H1 (cell line): Measurements from ENCODE around the gene LRCH1. TPM values are rescaled to one million over a fixed set of nuclear protein-coding genes. Genes with fewer than 3 reads are reported as not detected.

Experiments
- CTCF ChIA-PET: fragments of 300-600 bp; sonication (Branson Sonifier 250); formaldehyde crosslinking; loops from one replicate; lab custom pipeline; 2021; ENCODE audit not compliant: partially characterized antibody; lab: Charles Lee
- POLR2A ChIA-PET: fragments of 300-600 bp; sonication (Branson Sonifier 250); formaldehyde crosslinking; loops from one replicate; lab custom pipeline; 2021; ENCODE audit warnings: inconsistent platforms; ENCODE audit not compliant: partially characterized antibody; lab: Charles Lee
- DNase-seq, 2 experiments: peaks; one replicate each; pipeline versions ENCODE4 v3.0.0 to v3.0.0-alpha.2; 2010 to 2022; ENCODE audit warnings: low spot score in 2 of 2, low read depth in 1 of 2, mixed read lengths in 1 of 2
- FAIRE-seq: peaks from 2 replicates; lab custom pipeline; 2011; peaks lifted over from hg19 to GRCh38; lab: Jason Lieb, UNC
- H2AFZ ChIP-seq: 2 replicates; pipeline ENCODE4 v1.8.1; 2012; ENCODE audit warnings: low read length, inconsistent platforms
- H2AK5ac ChIP-seq: 2 replicates; pipeline ENCODE4 v1.6.1; 2013; ENCODE audit warnings: low read depth, low read length
- H2BK120ac ChIP-seq: replicated peaks from 2 replicates; pipeline ENCODE3; 2013; ENCODE audit warnings: low read depth, low read length, inconsistent platforms
- H2BK12ac ChIP-seq: 2 replicates; pipeline ENCODE4 v1.6.1; 2013; ENCODE audit warnings: low read depth, low read length
- H2BK15ac ChIP-seq: 2 replicates; pipeline ENCODE4 v1.6.1; 2013; ENCODE audit warnings: low read length
- H2BK20ac ChIP-seq: 2 replicates; pipeline ENCODE4 v1.6.1; 2013; ENCODE audit warnings: low read length
- H2BK5ac ChIP-seq: 2 replicates; pipeline ENCODE4 v1.6.1; 2013; ENCODE audit warnings: low read depth, low read length
- H3K14ac ChIP-seq: 2 replicates; pipeline ENCODE4 v1.6.1; 2013; ENCODE audit warnings: inconsistent platforms; ENCODE audit not compliant: insufficient read length
- H3K18ac ChIP-seq: 2 replicates; pipeline ENCODE4 v1.6.1; 2013; ENCODE audit warnings: low read length; ENCODE audit errors: extremely low read depth
- H3K23ac ChIP-seq: 2 replicates; pipeline ENCODE4 v1.6.1; 2013; ENCODE audit warnings: inconsistent platforms; ENCODE audit not compliant: insufficient read length
- H3K23me2 ChIP-seq: 2 replicates; pipeline ENCODE4 v1.6.1; 2013; ENCODE audit warnings: low read depth, low read length
- H3K27ac ChIP-seq: 2 replicates; pipeline ENCODE4 v1.6.1; 2011; ENCODE audit warnings: low read depth, low read length, inconsistent platforms
- H3K27me3 ChIP-seq, 4 experiments: replicated peaks in 1 of 4; 1 replicate in 1 of 4; 2 replicates in 3 of 4; pipeline versions ENCODE4 v1.6.1 to v1.8.1; 2011 to 2013; ENCODE audit warnings: low read length in 3 of 4, mild to moderate bottlenecking in 3 of 4, inconsistent platforms in 2 of 4, mixed read lengths in 2 of 4, moderate library complexity in 1 of 4; ENCODE audit not compliant: control insufficient read depth in 3 of 4, insufficient read depth in 3 of 4; ENCODE audit errors: extremely low read depth in 1 of 4
- H3K36me3 ChIP-seq, 4 experiments: 2 replicates each; pipeline versions ENCODE4 v1.6.1 to v1.8.1; 2011 to 2013; ENCODE audit warnings: mild to moderate bottlenecking in 4 of 4, low read length in 3 of 4, moderate library complexity in 2 of 4, control low read depth in 1 of 4, inconsistent platforms in 1 of 4; ENCODE audit not compliant: insufficient read depth in 4 of 4, control insufficient read depth in 2 of 4
- H3K4ac ChIP-seq: replicated peaks from 2 replicates; pipeline ENCODE3; 2013; ENCODE audit warnings: low read length, low read depth, mixed read lengths, inconsistent platforms; ENCODE audit not compliant: insufficient read length
- H3K4me1 ChIP-seq, 4 experiments: replicated peaks in 1 of 4; 1 replicate in 1 of 4; 2 replicates in 3 of 4; pipeline versions ENCODE4 v1.6.1 to v1.8.1; 2011 to 2013; ENCODE audit warnings: low read length in 3 of 4, inconsistent platforms in 2 of 4, mixed read lengths in 1 of 4; ENCODE audit not compliant: insufficient read depth in 4 of 4, control insufficient read depth in 3 of 4
- H3K4me2 ChIP-seq, 2 experiments: 2 replicates each; pipeline versions ENCODE4 v1.6.1 to v1.8.1; 2011 to 2013; ENCODE audit warnings: low read depth in 2 of 2, low read length in 2 of 2, control low read depth in 1 of 2, inconsistent platforms in 1 of 2, mild to moderate bottlenecking in 1 of 2; ENCODE audit not compliant: insufficient read depth in 1 of 2
- H3K4me3 ChIP-seq, 4 experiments: fragments of 200-600, 300-600 bp in 1 of 4; sonication (generic), shearing (Covaris generic), sonication (Bioruptor Twin) in 1 of 4; 2 replicates each; pipeline versions ENCODE4 v1.5.1 to v1.8.1; 2011 to 2016; ENCODE audit warnings: low read length in 4 of 4, low read depth in 3 of 4, control low read depth in 2 of 4, inconsistent platforms in 2 of 4, mild to moderate bottlenecking in 2 of 4, mixed read lengths in 1 of 4, moderate library complexity in 1 of 4; ENCODE audit not compliant: insufficient read depth in 2 of 4; ENCODE audit errors: extremely low read depth in 1 of 4
- H3K56ac ChIP-seq: replicated peaks from 2 replicates; pipeline ENCODE3; 2013; ENCODE audit warnings: low read depth, mild to moderate bottlenecking, mixed read lengths, low read length, inconsistent platforms; ENCODE audit not compliant: insufficient read length
- H3K79me1 ChIP-seq: 2 replicates; pipeline ENCODE4 v1.6.1; 2013; ENCODE audit warnings: low read depth, low read length, control low read depth
- H3K79me2 ChIP-seq, 2 experiments: 2 replicates each; pipeline versions ENCODE4 v1.6.1 to v1.8.1; 2012 to 2013; ENCODE audit warnings: low read length in 2 of 2, mild to moderate bottlenecking in 2 of 2, inconsistent platforms in 1 of 2; ENCODE audit not compliant: insufficient read depth in 2 of 2, control insufficient read depth in 1 of 2
- H3K9ac ChIP-seq, 4 experiments: replicated peaks in 1 of 4; 1 replicate in 1 of 4; 2 replicates in 3 of 4; pipeline versions ENCODE4 v1.6.1 to v1.8.1; 2011 to 2013; ENCODE audit warnings: low read depth in 3 of 4, low read length in 3 of 4, control low read depth in 2 of 4, mild to moderate bottlenecking in 2 of 4, moderate library complexity in 2 of 4, inconsistent platforms in 1 of 4; ENCODE audit errors: extremely low read depth in 1 of 4
- H3K9me3 ChIP-seq, 2 experiments: 2 replicates each; pipeline versions ENCODE4 v1.6.1 to v1.8.1; 2012 to 2013; ENCODE audit warnings: mild to moderate bottlenecking in 2 of 2, moderate library complexity in 2 of 2, control low read depth in 1 of 2, inconsistent platforms in 1 of 2, low read depth in 1 of 2, low read length in 1 of 2, mixed read lengths in 1 of 2; ENCODE audit not compliant: insufficient read depth in 2 of 2
- H4K20me1 ChIP-seq, 2 experiments: replicated peaks in 1 of 2; 2 replicates each; pipeline versions ENCODE3 to v1.8.1; 2011 to 2013; ENCODE audit warnings: inconsistent platforms in 2 of 2, low read length in 2 of 2, mild to moderate bottlenecking in 1 of 2; ENCODE audit not compliant: insufficient read depth in 2 of 2, control insufficient read depth in 1 of 2
- H4K5ac ChIP-seq: 2 replicates; pipeline ENCODE4 v1.6.1; 2013; ENCODE audit warnings: low read length, low read depth, mixed read lengths, inconsistent platforms; ENCODE audit not compliant: insufficient read length
- H4K8ac ChIP-seq: 2 replicates; pipeline ENCODE4 v1.8.0; 2013; ENCODE audit warnings: mild to moderate bottlenecking, moderate library complexity, low read length, inconsistent platforms; ENCODE audit not compliant: insufficient read depth; ENCODE audit errors: extremely low read depth
- H4K91ac ChIP-seq: replicated peaks from 2 replicates; pipeline ENCODE3; 2013; ENCODE audit warnings: low read length, mixed read lengths, inconsistent platforms; ENCODE audit not compliant: insufficient read length
- CREB1 ChIP-seq: IDR thresholded peaks from 2 replicates; pipeline ENCODE4 v1.6.1; 2012; ENCODE audit warnings: inconsistent platforms
- GABPA ChIP-seq: IDR thresholded peaks from 2 replicates; pipeline ENCODE4 v1.6.1; 2011; ENCODE audit warnings: mild to moderate bottlenecking, low read length, moderate library complexity, borderline replicate concordance; ENCODE audit not compliant: insufficient read depth
- HDAC2 ChIP-seq, 2 experiments: fragments of 300-600 bp in 1 of 2; sonication (generic) in 1 of 2; IDR thresholded peaks; 2 replicates each; pipeline ENCODE4 v1.6.1; 2011 to 2012; ENCODE audit warnings: low read depth in 2 of 2, low read length in 2 of 2, mild to moderate bottlenecking in 2 of 2, moderate library complexity in 2 of 2, borderline replicate concordance in 1 of 2, inconsistent platforms in 1 of 2
- MAX ChIP-seq: IDR thresholded peaks from 2 replicates; pipeline ENCODE4 v1.6.1; 2012; ENCODE audit warnings: inconsistent platforms
- NRF1 ChIP-seq: IDR thresholded peaks from 2 replicates; pipeline ENCODE4 v1.6.1; 2011; ENCODE audit warnings: mild to moderate bottlenecking, low read depth, low read length, improper control_type of control experiment
- TAF7 ChIP-seq: optimal IDR thresholded peaks from 2 replicates; pipeline ENCODE3; 2011; ENCODE audit warnings: low read depth, mild to moderate bottlenecking, inconsistent platforms, low read length, moderate library complexity, borderline replicate concordance
- TBP ChIP-seq: IDR thresholded peaks from 2 replicates; pipeline ENCODE4 v1.6.1; 2011; ENCODE audit warnings: low read depth, low read length, improper control_type of control experiment
- WGBS, 2 experiments: shearing (Covaris generic) in 1 of 2; methylation state at CpG; one replicate each; pipeline versions ENCODE4 v1.1.6 to v1.1.7; 2013 to 2015; ENCODE audit warnings: low lambda C conversion rate in 2 of 2, mixed read lengths in 2 of 2, inconsistent platforms in 1 of 2, low coverage in 1 of 2, missing lambda C conversion rate in 1 of 2; ENCODE audit not compliant: insufficient replicate concordance in 2 of 2, insufficient coverage in 1 of 2, insufficient read length in 1 of 2; ENCODE audit errors: extremely low coverage in 1 of 2, missing lambda C conversion rate in 1 of 2; 5-methylcytosine and 5-hydroxymethylcytosine counted together
- polyA plus RNA-seq, 7 experiments: library from polyadenylated mRNA; depleted of rRNA in 3 of 7; stranded (reverse) in 5 of 7; unstranded in 2 of 7; fragments of >200 nt in 5 of 7; fragments of 200-250 nt in 2 of 7; gene quantifications; 1 replicate in 5 of 7; 2 replicates in 1 of 7; 4 replicates in 1 of 7; pipeline versions ENCODE4 v1.2.1 to v1.2.3, GENCODE V29; 2011 to 2013; ENCODE audit warnings: missing spikeins in 2 of 7, mixed read lengths in 2 of 7
- total RNA-seq: library from RNA; stranded (reverse); fragmentation: NEBNext Ultra II Directional; extraction: Animal tissue kit (Norgen Biotek cat#: 25700); gene quantifications from 2 replicates; pipeline ENCODE4 v1.2.1, GENCODE V29; 2021

The LRCH1 gene
- total and polyA plus RNA-seq, 2 of the 8 experiments (the other 6 are each of a cell fraction or from before 2014, with no cell fraction given), result 3.0 to 10.1 TPM

- H4K8ac ChIP-seq, result no peak overlapping the region
- no peak overlapping the region for H3K9ac ChIP-seq
- H3K79me1 ChIP-seq, result no peaks in the 10 kb centered on the region
- FAIRE-seq, result no peak
- H2AFZ ChIP-seq, result no peak overlapping the region
- no peak overlapping the region for H2BK15ac ChIP-seq
- peaks cover 0 to 3% of the 10 kb centered on the region in 2 experiments for H4K20me1 ChIP-seq
- no peak overlapping the region for H3K18ac ChIP-seq
- no peak overlapping the region for H3K4ac ChIP-seq
- no peak overlapping the region for H2BK5ac ChIP-seq
- H3K4me2 ChIP-seq, result no peak overlapping the region
- no peak overlapping the region for H2BK20ac ChIP-seq
- no peak overlapping the region for H3K56ac ChIP-seq
- H4K5ac ChIP-seq, result no peak overlapping the region
- H3K9me3 ChIP-seq, result no peaks in the 10 kb centered on the region
- WGBS, 2 experiments, result 89% methylated on average over 1 of the region's 1 CpG; no CpG with 5 or more reads in 1 of the 2 experiments
- no peaks in the 10 kb centered on the region for H3K36me3 ChIP-seq
- no peak overlapping the region for H2AK5ac ChIP-seq
- no peak overlapping the region for H2BK120ac ChIP-seq
- peaks cover 0 to 13% of the 10 kb centered on the region in 2 experiments; a peak in 2 of 4 replicates for H3K79me2 ChIP-seq
- H2BK12ac ChIP-seq, result no peak overlapping the region
- H3K14ac ChIP-seq, result no peak overlapping the region
- no peak overlapping the region for H4K91ac ChIP-seq
- ChIA-PET POLR2A (no interaction called here), CTCF (no interaction called here)
- H3K27me3 ChIP-seq, result no peaks in the 10 kb centered on the region
- no peak overlapping the region for H3K23ac ChIP-seq
- TF ChIP-seq TAF7, result no peak
- TF ChIP-seq NRF1, result no peak
- no peak for TF ChIP-seq CREB1
- no peak for TF ChIP-seq MAX
- TF ChIP-seq TBP, result no peak
- no peak for TF ChIP-seq HDAC2 (IDR thresholded peaks at IDR 0.05; ENCODE audit: borderline replicate concordance in 1 of 2, low read depth in 2 of 2, low read length in 2 of 2)
- TF ChIP-seq GABPA, result no peak
- no peak overlapping the region for H3K27ac ChIP-seq
- H3K4me3 ChIP-seq, result no peak overlapping the region
- peaks cover 0 to 5% (median 2%) of the 10 kb centered on the region in 4 experiments; a peak in 1 of 7 replicates for H3K4me1 ChIP-seq
- H3K23me2 ChIP-seq, result no peaks in the 10 kb centered on the region
- no peak for DNase-seq
Measured at GRCh38 chr13:46649816-46650215, 96.8 kb downstream of the LRCH1 start.
